ENCODE results near the gene SORT1. TPM values are rescaled to one million over a fixed set of nuclear protein-coding genes. Genes with fewer than 3 reads are reported as not detected.

SORT1 gene
- total RNA-seq, 6 donors from 2014 or later = 105 to 222 (median 116) TPM

- H3K36me3 ChIP-seq = peaks cover 21 to 82% (median 47%) of the 10 kb centered on the region in 4 donors
Measured at GRCh38 chr1:109314795-109315194, 82.9 kb downstream of the SORT1 start.

DNA sequence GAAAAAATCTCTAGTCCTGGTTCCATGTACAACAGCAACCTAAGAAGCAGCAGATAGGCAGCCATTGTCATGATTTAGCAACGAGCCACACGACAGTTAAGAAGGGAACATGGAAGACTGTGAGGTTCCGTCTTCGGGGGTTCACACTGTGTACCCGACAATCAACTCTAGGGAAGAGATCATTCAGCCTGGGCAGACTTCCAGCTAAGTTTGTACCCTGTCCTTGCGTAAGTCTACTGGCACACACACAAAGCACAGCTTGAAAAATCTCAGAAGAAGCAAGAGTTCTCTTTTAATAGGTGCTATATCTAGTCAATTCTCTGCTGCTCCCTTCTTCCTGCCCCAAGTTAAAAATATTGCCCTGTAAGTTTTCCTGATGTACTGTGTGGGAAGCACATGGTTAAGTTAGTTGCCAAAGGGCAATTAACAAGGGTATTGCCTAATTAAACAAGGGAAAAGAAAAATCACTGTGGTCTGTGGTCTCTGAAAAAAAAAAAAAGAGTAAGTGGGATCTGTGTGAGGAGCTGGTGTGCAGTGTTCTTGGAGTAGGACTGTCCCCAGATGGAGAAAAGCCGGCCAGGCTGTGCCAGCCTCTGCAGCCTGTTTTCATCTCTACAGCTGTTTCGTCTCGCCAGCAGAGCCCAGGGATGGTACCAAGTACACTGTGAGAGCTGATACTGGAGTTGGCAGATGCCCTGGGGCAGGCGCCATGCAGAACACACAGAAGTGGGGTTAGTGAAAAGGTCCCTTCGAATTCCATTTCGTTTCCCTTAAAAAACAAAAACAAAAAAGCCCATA, 84.5 kb downstream of the SORT1 start:
- Histone ChIP-seq H3K4me1 (peaks cover 0 to 11% (median 5%) of the 10 kb centered on the region in 4 donors), H3K36me3 (peaks cover 11 to 71% (median 35%) of the 10 kb centered on the region in 4 donors), H3K27ac (peak overlapping the region in 3 of 4 donors; percentile 7 to 24 (median 8)), H3K9me3 (no peaks in the 10 kb centered on the region), H3K4me3 (no peak overlapping the region), H3K27me3 (no peaks in the 10 kb centered on the region)
- no peak for ATAC-seq (ENCODE audit: low FRiP score in 2 of 2)
- TF ChIP-seq POLR2AphosphoS5 (IDR thresholded peaks at IDR 0.05) (no peak), POLR2A (IDR thresholded peaks at IDR 0.05) (no peak), EP300 (IDR thresholded peaks at IDR 0.05) (no peak)
- TF ChIP-seq, protein P1, sequence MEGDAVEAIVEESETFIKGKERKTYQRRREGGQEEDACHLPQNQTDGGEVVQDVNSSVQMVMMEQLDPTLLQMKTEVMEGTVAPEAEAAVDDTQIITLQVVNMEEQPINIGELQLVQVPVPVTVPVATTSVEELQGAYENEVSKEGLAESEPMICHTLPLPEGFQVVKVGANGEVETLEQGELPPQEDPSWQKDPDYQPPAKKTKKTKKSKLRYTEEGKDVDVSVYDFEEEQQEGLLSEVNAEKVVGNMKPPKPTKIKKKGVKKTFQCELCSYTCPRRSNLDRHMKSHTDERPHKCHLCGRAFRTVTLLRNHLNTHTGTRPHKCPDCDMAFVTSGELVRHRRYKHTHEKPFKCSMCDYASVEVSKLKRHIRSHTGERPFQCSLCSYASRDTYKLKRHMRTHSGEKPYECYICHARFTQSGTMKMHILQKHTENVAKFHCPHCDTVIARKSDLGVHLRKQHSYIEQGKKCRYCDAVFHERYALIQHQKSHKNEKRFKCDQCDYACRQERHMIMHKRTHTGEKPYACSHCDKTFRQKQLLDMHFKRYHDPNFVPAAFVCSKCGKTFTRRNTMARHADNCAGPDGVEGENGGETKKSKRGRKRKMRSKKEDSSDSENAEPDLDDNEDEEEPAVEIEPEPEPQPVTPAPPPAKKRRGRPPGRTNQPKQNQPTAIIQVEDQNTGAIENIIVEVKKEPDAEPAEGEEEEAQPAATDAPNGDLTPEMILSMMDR (IDR thresholded peaks at IDR 0.05) = no peak
- 68 to 69% methylated on average over 12 of the region's 12 CpGs for WGBS, 2 donors
- peak in 1 of 2 donors; percentile 60 for DNase-seq

More at GRCh38 chr1:109314795-109315194, 82.9 kb downstream of the SORT1 start:
- Histone ChIP-seq H3K4me1 (peaks cover 0 to 10% (median 3%) of the 10 kb centered on the region in 4 donors), H3K27ac (no peak overlapping the region), H3K9me3 (no peaks in the 10 kb centered on the region), H3K27me3 (no peaks in the 10 kb centered on the region), H3K4me3 (no peak overlapping the region)
- DNase-seq (no peak), ATAC-seq (ENCODE audit: low FRiP score in 2 of 2) (no peak)
- no peak for TF ChIP-seq POLR2A (IDR thresholded peaks at IDR 0.05)
- WGBS, 2 donors = 91 to 100% methylated on average over 1 of the region's 1 CpG

DNA sequence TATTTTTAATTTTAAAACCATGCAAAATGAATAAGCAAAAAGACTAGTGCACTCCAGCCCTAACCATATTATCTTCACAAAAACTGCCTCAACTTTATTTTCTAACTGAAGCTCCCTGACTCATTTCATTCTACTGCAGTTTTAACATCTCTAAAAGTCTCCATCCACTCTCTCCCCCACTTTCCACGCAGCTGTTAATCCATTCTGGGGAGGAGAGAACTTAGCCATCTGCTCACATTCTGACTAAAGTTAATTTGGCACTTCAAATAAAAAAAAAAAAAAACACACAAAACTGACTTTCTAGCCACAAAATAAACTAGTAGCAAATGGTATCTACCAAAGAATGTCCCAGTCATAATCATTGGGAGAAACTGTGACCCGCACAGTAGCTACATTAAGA, 85.5 kb downstream of the SORT1 start:
- Histone ChIP-seq H3K4me1 (peaks cover 8 to 20% (median 10%) of the 10 kb centered on the region in 4 donors), H3K27ac (no peak overlapping the region), H3K4me3 (no peak overlapping the region), H3K9me3 (no peaks in the 10 kb centered on the region), H3K27me3 (no peaks in the 10 kb centered on the region), H3K36me3 (peaks cover 9 to 61% (median 26%) of the 10 kb centered on the region in 4 donors)
- DNase-seq (no peak), ATAC-seq (ENCODE audit: low FRiP score in 2 of 2) (no peak)
- no peak for TF ChIP-seq POLR2A (IDR thresholded peaks at IDR 0.05)
- TF ChIP-seq, protein P1 (IDR thresholded peaks at IDR 0.05) = no peak
- TF ChIP-seq EP300 (IDR thresholded peaks at IDR 0.05) = no peak
- TF ChIP-seq POLR2AphosphoS5 (IDR thresholded peaks at IDR 0.05) = no peak
- 91 to 95% methylated on average over 2 of the region's 2 CpGs for WGBS, 2 donors

GRCh38 chr1:109309347-109309746, 88.4 kb downstream of the SORT1 start:
- no peak overlapping the region for H3K27ac ChIP-seq
- DNase-seq = no peak
- H3K36me3 ChIP-seq = peaks cover 2 to 32% (median 12%) of the 10 kb centered on the region in 4 donors
- no peak for ATAC-seq (ENCODE audit: low FRiP score in 2 of 2)
- WGBS, 2 donors = 61 to 81% methylated on average over 2 of the region's 2 CpGs
- H3K27me3 ChIP-seq = no peaks in the 10 kb centered on the region
- H3K4me3 ChIP-seq = no peak overlapping the region
- no peaks in the 10 kb centered on the region for H3K9me3 ChIP-seq
- peaks cover 26 to 47% (median 33%) of the 10 kb centered on the region in 4 donors for H3K4me1 ChIP-seq
- TF ChIP-seq, protein P1 (IDR thresholded peaks at IDR 0.05) = no peak
- TF ChIP-seq POLR2A (IDR thresholded peaks at IDR 0.05) (no peak), POLR2AphosphoS5 (IDR thresholded peaks at IDR 0.05) (no peak), EP300 (IDR thresholded peaks at IDR 0.05) (no peak)

DNA sequence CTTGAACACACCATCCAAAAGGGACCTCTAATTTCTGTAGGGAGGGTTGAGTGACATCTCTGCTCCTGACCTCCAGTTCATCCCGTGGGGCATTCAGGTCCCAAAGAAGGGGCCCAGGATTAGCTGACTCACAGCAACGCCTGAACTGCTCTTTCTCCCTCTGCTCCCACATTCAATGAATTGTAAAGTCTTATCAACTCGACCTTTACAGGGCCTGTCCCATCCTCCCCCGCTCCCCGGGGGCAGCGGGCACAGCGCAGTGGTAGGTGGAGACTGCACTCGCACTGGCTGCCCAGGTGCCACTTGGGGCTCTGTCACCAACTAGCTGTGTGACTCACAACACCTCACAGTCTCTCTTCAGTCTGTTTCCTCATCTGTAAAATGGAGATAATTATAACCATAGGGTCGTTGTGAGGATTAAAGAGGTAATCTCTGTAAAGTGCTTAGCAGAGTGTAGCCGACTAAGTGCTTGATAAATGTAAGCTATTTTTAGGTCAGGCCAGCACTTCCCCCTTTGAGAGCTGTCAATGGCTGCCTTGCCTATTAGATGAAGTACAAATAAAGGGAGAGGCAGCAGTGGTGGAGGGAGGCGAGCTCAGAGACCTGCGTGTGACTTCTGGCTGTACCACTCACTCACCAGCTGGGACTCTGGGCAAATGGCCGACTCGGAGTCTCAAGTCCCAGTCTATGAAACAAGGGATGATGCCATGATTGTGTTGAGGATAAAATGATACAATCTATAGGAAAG, 90.3 kb downstream of the SORT1 start:
- WGBS, 2 donors = 39 to 55% methylated on average over 14 of the region's 14 CpGs
- ATAC-seq (ENCODE audit: low FRiP score in 2 of 2) (peak; percentile 51 to 86), DNase-seq (peak; percentile 71)

More for the DNA sequence above, 90.3 kb downstream of the SORT1 start:
- peaks cover 0 to 13% (median 3%) of the 10 kb centered on the region in 4 donors for H3K36me3 ChIP-seq
- no peaks in the 10 kb centered on the region for H3K27me3 ChIP-seq
- TF ChIP-seq EP300 (IDR thresholded peaks at IDR 0.05) (no peak), POLR2AphosphoS5 (IDR thresholded peaks at IDR 0.05) (peak in 1 of 2 donors; percentile 7), POLR2A (IDR thresholded peaks at IDR 0.05) (no peak)
- TF ChIP-seq, protein P1 (IDR thresholded peaks at IDR 0.05) = no peak
- H3K9me3 ChIP-seq = no peaks in the 10 kb centered on the region
- H3K27ac ChIP-seq = peak overlapping the region; percentile 20 to 68 (median 63)
- no peak overlapping the region for H3K4me3 ChIP-seq
- H3K4me1 ChIP-seq = peaks cover 26 to 38% (median 31%) of the 10 kb centered on the region in 4 donors

All from upper lobe of left lung (tissue), 6 donors.